IMR-90 (cell line): ENCODE measurements around the gene NETO2. TPM values are rescaled to one million over a fixed set of nuclear protein-coding genes. Genes with fewer than 3 reads are reported as not detected.

Experiments used
- ATAC-seq: fragments of 200-7000 bp; cut with Tn5 transposase; 2 replicates; pipeline ENCODE4 v1.9.1; 2020; ENCODE audit warnings: low read depth, mild to moderate bottlenecking, moderate library complexity
- BruUV-seq: library from RNA; stranded (reverse); fragments of 400-500 nt; replicated peaks from 2 replicates; lab custom pipeline; 2021; lab: Mats Ljungman, UMichigan
- CTCF ChIA-PET: fragments of 300-600 bp; formaldehyde crosslinking; extraction: SDS; loops from one replicate; lab custom pipeline; 2021; ENCODE audit warnings: antibody characterized with exemption; lab: Yijun Ruan, JAX
- POLR2A ChIA-PET: fragments of 300-600 bp; sonication (Branson Sonifier 250); formaldehyde crosslinking; loops from one replicate; lab custom pipeline; 2022; ENCODE audit warnings: antibody characterized with exemption; ENCODE audit not compliant: unreplicated experiment; lab: Charles Lee
- DNase-seq: peaks from one replicate; pipeline ENCODE4 v3.0.0; 2013
- H2AFZ ChIP-seq: replicated peaks from 2 replicates; pipeline ENCODE3; 2013; ENCODE audit warnings: low read length, mild to moderate bottlenecking; ENCODE audit not compliant: poor library complexity
- H2AK5ac ChIP-seq: 2 replicates; pipeline ENCODE4 v1.6.1; 2013; ENCODE audit warnings: low read depth, low read length, inconsistent platforms
- H2AK9ac ChIP-seq: replicated peaks from 2 replicates; pipeline ENCODE3; 2013; ENCODE audit warnings: mild to moderate bottlenecking, low read depth, low read length, moderate library complexity; ENCODE audit not compliant: poor library complexity
- H2BK120ac ChIP-seq: 2 replicates; pipeline ENCODE4 v1.6.1; 2013; ENCODE audit warnings: low read depth, low read length, inconsistent platforms
- H2BK15ac ChIP-seq: 3 replicates; pipeline ENCODE4 v1.6.1; 2013; ENCODE audit warnings: low read depth, low read length, inconsistent platforms
- H2BK20ac ChIP-seq: 2 replicates; pipeline ENCODE4 v1.6.1; 2013; ENCODE audit warnings: low read depth, mild to moderate bottlenecking, inconsistent platforms, low read length, moderate library complexity
- H2BK5ac ChIP-seq: 2 replicates; pipeline ENCODE4 v1.6.1; 2013; ENCODE audit warnings: mild to moderate bottlenecking, low read depth, low read length, inconsistent platforms; ENCODE audit not compliant: poor library complexity, severe bottlenecking
- H3K14ac ChIP-seq: replicated peaks from 2 replicates; pipeline ENCODE4 v1.6.1; 2013; ENCODE audit warnings: low read depth, low read length, inconsistent platforms
- H3K18ac ChIP-seq: 2 replicates; pipeline ENCODE4 v1.6.1; 2013; ENCODE audit warnings: low read depth, low read length, control low read depth
- H3K23ac ChIP-seq: 2 replicates; pipeline ENCODE4 v1.6.1; 2013; ENCODE audit warnings: low read depth, low read length, inconsistent platforms
- H3K27ac ChIP-seq: 2 replicates; pipeline ENCODE4 v1.5.1; 2013; ENCODE audit warnings: mild to moderate bottlenecking, control low read depth, low read length; ENCODE audit not compliant: insufficient read depth
- H3K27me3 ChIP-seq: 2 replicates; pipeline ENCODE4 v1.6.1; 2013; ENCODE audit warnings: low read length; ENCODE audit not compliant: control insufficient read depth, insufficient read depth
- H3K36me3 ChIP-seq: 2 replicates; pipeline ENCODE4 v1.6.1; 2013; ENCODE audit warnings: low read length, mixed read lengths; ENCODE audit not compliant: control insufficient read depth, insufficient read depth
- H3K4ac ChIP-seq: 2 replicates; pipeline ENCODE4 v1.6.1; 2013; ENCODE audit warnings: low read depth, low read length, inconsistent platforms
- H3K4me1 ChIP-seq: 2 replicates; pipeline ENCODE4 v1.6.1; 2013; ENCODE audit warnings: low read length, mixed read lengths; ENCODE audit not compliant: control insufficient read depth, insufficient read depth
- H3K4me2 ChIP-seq: 2 replicates; pipeline ENCODE4 v1.6.1; 2013; ENCODE audit warnings: low read depth, mild to moderate bottlenecking, control low read depth, low read length, moderate library complexity
- H3K4me3 ChIP-seq: 2 replicates; pipeline ENCODE4 v1.5.1; 2013; ENCODE audit warnings: low read depth, mild to moderate bottlenecking, control low read depth, low read length, moderate library complexity; ENCODE audit not compliant: insufficient read depth
- H3K56ac ChIP-seq: 2 replicates; pipeline ENCODE4 v1.6.1; 2013; ENCODE audit warnings: low read length, inconsistent platforms; ENCODE audit not compliant: insufficient read depth; ENCODE audit errors: extremely low read depth
- H3K79me1 ChIP-seq, 2 experiments: 2 replicates each; pipeline ENCODE4 v1.6.1; 2013; ENCODE audit warnings: low read length in 2 of 2, inconsistent platforms in 1 of 2, low read depth in 1 of 2
- H3K9ac ChIP-seq: 2 replicates; pipeline ENCODE4 v1.6.1; 2013; ENCODE audit warnings: low read depth, low read length, control low read depth
- H3K9me1 ChIP-seq: 2 replicates; pipeline ENCODE4 v1.6.1; 2013; ENCODE audit warnings: low read length, inconsistent platforms; ENCODE audit not compliant: insufficient read depth
- H3K9me3 ChIP-seq: 2 replicates; pipeline ENCODE4 v1.6.1; 2013; ENCODE audit warnings: low read length; ENCODE audit not compliant: control insufficient read depth, insufficient read depth
- H4K20me1 ChIP-seq: 2 replicates; pipeline ENCODE4 v1.6.1; 2013; ENCODE audit warnings: low read length, inconsistent platforms; ENCODE audit not compliant: insufficient read depth
- H4K5ac ChIP-seq: 2 replicates; pipeline ENCODE4 v1.6.1; 2013; ENCODE audit warnings: mild to moderate bottlenecking, low read depth, low read length, control low read depth
- H4K8ac ChIP-seq, 2 experiments: 2 replicates each; pipeline ENCODE4 v1.6.1; 2013; ENCODE audit warnings: low read depth in 2 of 2, low read length in 2 of 2, control low read depth in 1 of 2, inconsistent platforms in 1 of 2
- H4K91ac ChIP-seq: 2 replicates; pipeline ENCODE4 v1.6.1; 2013; ENCODE audit warnings: low read depth, low read length, inconsistent platforms; ENCODE audit not compliant: insufficient read depth
- BHLHE40 ChIP-seq: fragments of 150-350 bp; IDR thresholded peaks from 2 replicates; pipeline ENCODE4 v1.6.1; 2016; ENCODE audit warnings: mild to moderate bottlenecking, low read depth, low read length
- CEBPB ChIP-seq: IDR thresholded peaks from 2 replicates; pipeline ENCODE4 v1.6.1; 2012; ENCODE audit warnings: low read depth, low read length, improper control_type of control experiment
- CHD1 ChIP-seq: IDR thresholded peaks from 2 replicates; pipeline ENCODE4 v1.6.1; 2012; ENCODE audit warnings: low read depth, low read length, improper control_type of control experiment
- CTCF ChIP-seq: conservative IDR thresholded peaks from 2 replicates; pipeline ENCODE4 v1.5.1; 2012; ENCODE audit warnings: mild to moderate bottlenecking, low read depth, low read length, improper control_type of control experiment
- FOS ChIP-seq: fragments of 150-350 bp; IDR thresholded peaks from 2 replicates; pipeline ENCODE4 v1.6.1; 2016; ENCODE audit warnings: low read depth, low read length
- MAZ ChIP-seq: IDR thresholded peaks from 2 replicates; pipeline ENCODE4 v1.6.1; 2012; ENCODE audit warnings: low read depth, mild to moderate bottlenecking, low read length, improper control_type of control experiment, moderate library complexity, borderline replicate concordance
- MXI1 ChIP-seq: IDR thresholded peaks from 2 replicates; pipeline ENCODE4 v1.6.1; 2012; ENCODE audit warnings: low read depth, mild to moderate bottlenecking, low read length, moderate library complexity, borderline replicate concordance
- NFE2L2 ChIP-seq: fragments of 150-350 bp; IDR thresholded peaks from 2 replicates; pipeline ENCODE4 v1.6.1; 2016; ENCODE audit warnings: low read depth, mild to moderate bottlenecking, low read length
- POLR2A ChIP-seq: IDR thresholded peaks from 2 replicates; pipeline ENCODE4 v1.6.1; 2012; ENCODE audit warnings: mild to moderate bottlenecking, low read depth, low read length
- RAD21 ChIP-seq: IDR thresholded peaks from 2 replicates; pipeline ENCODE4 v1.6.1; 2012; ENCODE audit warnings: low read length, improper control_type of control experiment
- RCOR1 ChIP-seq: IDR thresholded peaks from 2 replicates; pipeline ENCODE4 v1.6.1; 2012; ENCODE audit warnings: mild to moderate bottlenecking, low read length, improper control_type of control experiment; ENCODE audit not compliant: insufficient replicate concordance
- SMC3 ChIP-seq: fragments of 150-350 bp; IDR thresholded peaks from 2 replicates; pipeline ENCODE4 v1.6.1; 2016; ENCODE audit warnings: low read depth, mild to moderate bottlenecking, antibody characterized with exemption, low read length, moderate library complexity
- WGBS, 2 experiments: methylation state at CpG; one replicate each; pipeline versions ENCODE4 v1.1.5 to v1.1.7; 2013; ENCODE audit warnings: missing lambda C conversion rate in 2 of 2; ENCODE audit not compliant: insufficient read length in 1 of 2; ENCODE audit errors: extremely low coverage in 2 of 2; 5-methylcytosine and 5-hydroxymethylcytosine counted together
- dilution Hi-C: fragments of 300-500 bp; cut with HindIII; formaldehyde crosslinking; loops from one replicate; pipeline ENCODE4 v1.14.3; 2018; ENCODE audit warnings: low sequenced_read_pairs; ENCODE audit not compliant: unreplicated experiment
- in situ Hi-C: fragments of 300-500 bp; cut with MboI; formaldehyde crosslinking; loops from 3 replicates; pipeline ENCODE4 v1.14.3; 2019; ENCODE audit warnings: low sequenced_read_pairs, inconsistent platforms, mixed read lengths
- intact Hi-C: fragments of 100-400 bp; cut with micrococcal nuclease; formaldehyde crosslinking; loops from 2 replicates; pipeline ENCODE4 v1.10.0; 2022
- polyA plus RNA-seq, 3 experiments: library from polyadenylated mRNA; depleted of rRNA; stranded (reverse); fragments of >200 nt; gene quantifications; 2 replicates each; pipeline ENCODE4 v1.2.3, GENCODE V29; 2012; ENCODE audit warnings: low replicate concordance in 1 of 3
- total RNA-seq: library from RNA; depleted of rRNA; stranded (reverse); fragments of >200 nt; gene quantifications from 2 replicates; pipeline ENCODE4 v1.2.3, GENCODE V29; 2012
- TF ChIP-seq, protein P1 (sequence below): fragments of 150-350 bp; IDR thresholded peaks from 2 replicates; pipeline ENCODE4 v1.6.1; 2016; ENCODE audit warnings: low read depth, mild to moderate bottlenecking, low read length, moderate library complexity, borderline replicate concordance
- TF ChIP-seq, protein P2 (sequence below): fragments of 150-350 bp; IDR thresholded peaks from 2 replicates; pipeline ENCODE4 v1.6.1; 2017; ENCODE audit warnings: mild to moderate bottlenecking, antibody characterized with exemption, low read length, low read depth

Gene NETO2
- total and polyA plus RNA-seq, 2 of the 4 experiments (the other 2 are of a cell fraction) = 38.5 to 39.3 TPM

DNA sequence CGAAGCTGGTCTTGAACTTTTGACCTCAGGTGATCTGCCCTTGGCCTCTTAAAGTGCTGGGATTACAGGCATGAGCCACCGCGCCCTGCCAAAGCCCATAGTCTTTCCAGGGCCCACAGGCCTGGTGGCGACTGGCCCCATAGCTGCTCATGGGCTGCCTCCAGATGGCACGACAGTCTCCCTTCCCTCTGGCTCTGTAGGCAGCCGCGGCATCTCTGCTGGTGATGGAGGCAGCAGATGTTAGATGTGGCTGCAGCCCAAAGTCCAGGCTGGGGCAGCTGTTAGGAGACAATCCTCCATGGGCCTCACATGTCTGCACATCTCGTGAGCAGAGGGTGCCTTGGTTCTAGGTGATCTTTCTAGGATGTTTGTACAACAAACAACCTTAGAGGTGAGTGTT, 100.5 kb downstream of the NETO2 start:
- no peak overlapping the region for H2BK20ac ChIP-seq
- H3K36me3 ChIP-seq = no peaks in the 10 kb centered on the region
- no peak overlapping the region for H3K14ac ChIP-seq
- H2AFZ ChIP-seq = no peak overlapping the region
- H4K5ac ChIP-seq = no peak overlapping the region
- H2AK9ac ChIP-seq = no peak overlapping the region
- no peak for DNase-seq
- H2BK15ac ChIP-seq = no peak overlapping the region
- H4K91ac ChIP-seq = no peak overlapping the region
- no peak overlapping the region for H3K56ac ChIP-seq
- H3K79me1 ChIP-seq = no peaks in the 10 kb centered on the region
- H2BK5ac ChIP-seq = no peak overlapping the region
- H3K9me1 ChIP-seq = no peaks in the 10 kb centered on the region
- dilution Hi-C loops (no loop called here), intact Hi-C loops (no loop called here), in situ Hi-C loops (no loop called here)
- BruUV-seq = no TSS peak
- H3K4me3 ChIP-seq = no peak overlapping the region
- H3K4me2 ChIP-seq = no peak overlapping the region
- no peak overlapping the region for H3K4ac ChIP-seq
- no peaks in the 10 kb centered on the region for H3K9me3 ChIP-seq
- H2AK5ac ChIP-seq = no peak overlapping the region
- no peak overlapping the region for H4K8ac ChIP-seq
- H3K27ac ChIP-seq = no peak overlapping the region
- no peaks in the 10 kb centered on the region for H4K20me1 ChIP-seq
- 81% methylated on average over 3 of the region's 8 CpGs; no CpG with 5 or more reads in 1 of the 2 experiments for WGBS, 2 experiments
- H3K4me1 ChIP-seq = no peaks in the 10 kb centered on the region
- H3K27me3 ChIP-seq = peaks cover 8% of the 10 kb centered on the region
- CTCF ChIA-PET = no interaction called here
- no peak for ATAC-seq
- no peak overlapping the region for H3K18ac ChIP-seq
- H2BK120ac ChIP-seq = no peak overlapping the region
- no peak for TF ChIP-seq MAZ
- no peak for TF ChIP-seq SMC3
- no peak for TF ChIP-seq MXI1
- TF ChIP-seq, protein P1, sequence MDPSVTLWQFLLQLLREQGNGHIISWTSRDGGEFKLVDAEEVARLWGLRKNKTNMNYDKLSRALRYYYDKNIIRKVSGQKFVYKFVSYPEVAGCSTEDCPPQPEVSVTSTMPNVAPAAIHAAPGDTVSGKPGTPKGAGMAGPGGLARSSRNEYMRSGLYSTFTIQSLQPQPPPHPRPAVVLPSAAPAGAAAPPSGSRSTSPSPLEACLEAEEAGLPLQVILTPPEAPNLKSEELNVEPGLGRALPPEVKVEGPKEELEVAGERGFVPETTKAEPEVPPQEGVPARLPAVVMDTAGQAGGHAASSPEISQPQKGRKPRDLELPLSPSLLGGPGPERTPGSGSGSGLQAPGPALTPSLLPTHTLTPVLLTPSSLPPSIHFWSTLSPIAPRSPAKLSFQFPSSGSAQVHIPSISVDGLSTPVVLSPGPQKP = no peak
- TF ChIP-seq BHLHE40 = no peak
- TF ChIP-seq CTCF = no peak
- no peak for TF ChIP-seq CEBPB
- no peak for TF ChIP-seq POLR2A
- no peak for TF ChIP-seq CHD1
- no peak for TF ChIP-seq RCOR1
- TF ChIP-seq RAD21 = no peak
- TF ChIP-seq, protein P2, sequence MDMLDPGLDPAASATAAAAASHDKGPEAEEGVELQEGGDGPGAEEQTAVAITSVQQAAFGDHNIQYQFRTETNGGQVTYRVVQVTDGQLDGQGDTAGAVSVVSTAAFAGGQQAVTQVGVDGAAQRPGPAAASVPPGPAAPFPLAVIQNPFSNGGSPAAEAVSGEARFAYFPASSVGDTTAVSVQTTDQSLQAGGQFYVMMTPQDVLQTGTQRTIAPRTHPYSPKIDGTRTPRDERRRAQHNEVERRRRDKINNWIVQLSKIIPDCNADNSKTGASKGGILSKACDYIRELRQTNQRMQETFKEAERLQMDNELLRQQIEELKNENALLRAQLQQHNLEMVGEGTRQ = no peak
- no peak for TF ChIP-seq FOS
- no peak for TF ChIP-seq NFE2L2
- POLR2A ChIA-PET = no interaction called here
- no peak overlapping the region for H3K9ac ChIP-seq
- no peak overlapping the region for H3K23ac ChIP-seq
